Measurements from ENCODE around the gene ITPK1. TPM values are rescaled to one million over a fixed set of nuclear protein-coding genes. Genes with fewer than 3 reads are reported as not detected.

The ITPK1 gene
- total and polyA plus RNA-seq, 2 donors (not counting 3 experiments of a cell fraction or from before 2014, with no cell fraction given) = 39.6 to 51.8 TPM

GRCh38 chr14:93061380-93062012 is 54.2 kb downstream of the ITPK1 start:
- no TSS peak for BruUV-seq (replicated peaks)
- Histone ChIP-seq H3K9me1 (replicated peaks; ENCODE audit: control insufficient read depth, extremely low read depth, insufficient read depth, low read length) (no peaks in the 10 kb centered on the region), H3K9me3 (replicated peaks; ENCODE audit: control insufficient read depth, insufficient read depth, low read length) (no peaks in the 10 kb centered on the region), H3K4me3 (replicated peaks in 1 of 3; ENCODE audit: insufficient read depth in 1 of 3, low read depth in 1 of 3, low read length in 3 of 3) (no peak overlapping the region), H3K27ac (ENCODE audit: insufficient read depth, low read depth, low read length) (no peak overlapping the region), H2AFZ (ENCODE audit: low read depth, low read length) (no peak overlapping the region), H3K36me3 (ENCODE audit: control insufficient read depth in 2 of 2, extremely low read depth in 1 of 2, insufficient read depth in 2 of 2, low read length in 2 of 2) (no peaks in the 10 kb centered on the region), H3K4me1 (ENCODE audit: control insufficient read depth, extremely low read depth, insufficient read depth, low read length) (no peaks in the 10 kb centered on the region), H3K79me2 (ENCODE audit: control insufficient read depth, insufficient read depth, low read length) (no peaks in the 10 kb centered on the region), H3K4me2 (ENCODE audit: insufficient read depth, low read length) (no peak overlapping the region), H4K20me1 (replicated peaks; ENCODE audit: control insufficient read depth, extremely low read depth, insufficient read depth, low read length) (no peaks in the 10 kb centered on the region), H3K27me3 (ENCODE audit: control insufficient read depth in 2 of 2, insufficient read depth in 2 of 2, low read length in 2 of 2) (no peaks in the 10 kb centered on the region), H3K9ac (replicated peaks; ENCODE audit: extremely low read depth, insufficient read depth, low read length) (no peak overlapping the region)
- ChIA-PET POLR2A (no interaction called here), CTCF (interaction anchor here (1.1 to 1.5 kb wide), 3 partner anchors 10 to 109 kb away, joined by 3 to 4 read pairs (median 4); no protein-coding TSS in a partner anchor)
- no peak for DNase-seq (ENCODE audit: low read depth, low spot score)
- dilution Hi-C loops (cut with MboI; ENCODE audit: extremely low pct_ligation_motif_present, low sequenced_read_pairs) = no loop called here
- TF ChIP-seq MAX (IDR thresholded peaks at IDR 0.05; ENCODE audit: insufficient read depth, insufficient read length) (no peak), GATA2 (IDR thresholded peaks at IDR 0.05; ENCODE audit: insufficient read depth, insufficient read length, low read depth, low read length) (no peak), FOS (IDR thresholded peaks at IDR 0.05; ENCODE audit: borderline replicate concordance, insufficient read depth, low read length) (no peak), POLR2AphosphoS5 (IDR thresholded peaks at IDR 0.05; ENCODE audit: insufficient read depth, low read depth, low read length) (no peak), MYC (IDR thresholded peaks at IDR 0.05; ENCODE audit: low read depth, low read length) (no peak), CTCF (IDR thresholded peaks at IDR 0.05; ENCODE audit: extremely low read depth in 1 of 2, insufficient read depth in 1 of 2, low read depth in 1 of 2, low read length in 2 of 2) (no peak), EZH2 (IDR thresholded peaks at IDR 0.05; ENCODE audit: borderline replicate concordance, low read depth, low read length, severe bottlenecking) (no peak), POLR2A (IDR thresholded peaks at IDR 0.05; ENCODE audit: low read depth, low read length) (no peak), JUN (IDR thresholded peaks at IDR 0.05; ENCODE audit: borderline replicate concordance, insufficient read depth, insufficient read length, low read depth) (no peak)
- intact Hi-C loops (cut with micrococcal nuclease) = no loop called here
- FAIRE-seq = no peak
